NCI-H82 (cell line): ENCODE measurements around the gene TLE1.
"Not testable (repeated sequence)": the region's sequence is repeated elsewhere in the genome, so short reads cannot be mapped to it uniquely, and the experiment has no call there.

ENCODE experiments used
- DNase-seq: peaks from one replicate; lab custom pipeline; 2025; lab: John Stamatoyannopoulos, UW

Gene TLE1

DNA sequence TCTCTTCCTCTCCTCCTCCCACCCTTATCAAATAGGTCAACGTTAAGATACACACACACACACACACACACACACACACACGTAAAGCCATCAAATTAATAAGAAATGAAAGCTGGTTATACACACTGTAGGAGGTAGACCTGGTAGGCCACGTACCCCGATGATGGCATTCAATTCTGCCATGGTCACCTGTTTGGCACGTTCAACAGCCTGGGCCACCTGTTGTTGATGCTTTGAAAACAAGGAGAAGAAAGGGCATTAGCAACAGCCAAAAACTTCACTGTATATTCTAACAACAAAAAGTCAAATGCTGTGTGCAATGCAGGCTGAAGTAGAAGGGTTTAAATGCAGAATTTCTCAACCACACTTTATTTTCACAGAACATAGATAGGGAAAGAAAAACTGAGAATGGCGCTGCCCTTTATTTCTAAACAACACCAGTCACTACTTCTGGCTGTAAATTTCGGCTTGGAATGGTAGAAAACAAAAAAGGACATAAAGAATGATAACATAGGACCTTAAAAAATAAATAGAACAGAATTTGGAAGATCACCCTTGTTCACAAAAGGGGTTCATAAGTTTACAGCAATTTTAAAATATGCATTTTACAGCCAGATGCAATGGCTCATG lies 37.2 kb downstream of the TLE1 start:
- DNase-seq, result no peak

DNA sequence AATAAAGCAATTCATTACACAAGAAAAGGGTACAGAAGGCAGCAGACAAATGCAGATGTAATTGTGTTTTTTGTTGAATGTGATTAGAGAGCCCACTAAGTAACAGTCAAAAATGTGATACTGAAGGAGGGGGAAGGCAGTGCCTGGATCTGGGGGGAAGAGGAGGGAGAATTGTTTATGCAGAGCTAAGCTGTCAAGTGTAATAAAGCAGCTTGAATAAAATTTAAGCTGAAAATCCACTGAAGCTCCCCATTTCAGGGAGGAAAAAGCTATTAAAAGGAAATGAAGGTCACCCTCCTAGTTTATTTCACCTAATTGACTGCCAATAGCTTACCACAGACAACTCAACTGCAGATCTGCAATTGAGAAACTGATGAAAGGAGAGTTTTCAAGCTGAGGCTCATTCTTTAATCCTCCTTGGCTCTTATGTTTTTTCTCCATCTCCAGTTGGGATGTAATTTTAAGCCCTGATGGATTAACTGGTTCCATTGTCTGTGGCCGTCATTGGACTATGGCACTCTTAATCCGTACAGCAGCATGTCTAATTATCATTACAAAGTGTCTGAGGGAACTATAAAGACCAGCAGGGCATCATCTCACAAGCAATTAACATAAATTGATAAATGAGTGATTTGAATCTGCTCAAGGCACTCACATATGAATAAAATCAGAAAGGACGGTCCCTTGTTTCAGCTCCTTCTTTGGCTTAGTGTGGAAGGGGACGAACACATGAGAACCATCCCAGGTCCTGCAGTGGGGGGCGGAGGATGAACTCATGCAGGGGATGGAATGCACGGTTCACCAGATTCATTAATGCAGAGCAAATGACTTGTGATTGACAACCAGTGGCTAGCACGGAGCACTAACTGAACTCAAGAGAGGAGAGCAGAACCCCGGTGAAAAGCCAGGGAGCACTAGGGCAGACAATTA lies 38.5 kb downstream of the TLE1 start:
- DNase-seq, result peak; percentile 95

DNA sequence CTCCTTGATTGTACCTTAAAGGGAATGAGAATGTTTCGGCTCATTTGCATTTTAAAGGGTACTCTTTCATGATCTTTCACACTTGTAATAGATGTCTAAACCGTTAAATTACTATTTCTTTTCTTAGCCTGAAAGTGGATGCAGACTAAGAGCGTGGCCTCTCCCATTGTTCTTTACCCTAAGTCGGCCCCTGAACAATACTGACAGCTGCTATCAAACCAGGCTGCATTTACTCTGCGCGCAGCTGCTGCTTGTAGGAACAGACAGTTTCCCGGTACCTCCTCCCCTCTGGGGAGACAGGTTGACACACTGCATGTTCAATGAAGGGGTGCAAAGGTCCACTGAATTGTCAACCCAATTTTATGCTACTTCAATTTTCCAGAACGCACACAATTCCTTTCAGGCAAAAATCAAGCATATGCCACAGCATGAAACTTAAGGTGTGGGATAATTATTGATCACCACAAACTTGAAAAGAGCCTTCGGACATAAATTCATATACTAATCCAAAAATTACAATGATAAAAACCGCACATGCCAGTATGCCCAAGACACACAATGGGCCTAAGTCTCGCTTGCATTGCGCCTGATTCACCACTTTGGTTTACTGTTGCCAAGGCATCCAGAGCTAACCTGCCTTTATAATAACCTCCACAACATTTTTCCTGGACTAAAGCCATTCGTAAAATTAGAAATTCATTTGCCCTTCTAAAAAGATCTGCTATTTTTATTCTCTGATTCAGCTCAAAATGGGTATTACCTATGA lies 39.7 kb downstream of the TLE1 start:
- peak; percentile 87 for DNase-seq

DNA sequence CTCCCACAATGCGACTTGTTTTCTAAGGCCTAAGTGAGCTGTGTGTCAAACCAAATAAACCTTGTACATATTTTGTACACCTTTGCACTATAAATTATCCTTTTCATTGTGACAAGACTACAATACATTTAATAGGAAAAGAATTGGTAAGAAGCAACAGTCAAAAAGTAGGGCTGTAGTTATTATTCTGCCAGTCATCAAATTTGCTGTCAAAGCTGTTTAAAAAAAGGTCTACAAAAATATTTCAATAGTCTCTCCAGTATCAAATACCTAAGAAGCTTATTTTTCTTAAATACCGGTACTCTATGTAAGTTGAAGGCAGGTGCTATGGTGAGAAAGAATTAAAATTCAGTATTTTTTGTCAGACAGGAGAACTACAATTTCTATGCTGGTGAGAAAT lies 40.5 kb downstream of the TLE1 start:
- DNase-seq, result no peak

DNA sequence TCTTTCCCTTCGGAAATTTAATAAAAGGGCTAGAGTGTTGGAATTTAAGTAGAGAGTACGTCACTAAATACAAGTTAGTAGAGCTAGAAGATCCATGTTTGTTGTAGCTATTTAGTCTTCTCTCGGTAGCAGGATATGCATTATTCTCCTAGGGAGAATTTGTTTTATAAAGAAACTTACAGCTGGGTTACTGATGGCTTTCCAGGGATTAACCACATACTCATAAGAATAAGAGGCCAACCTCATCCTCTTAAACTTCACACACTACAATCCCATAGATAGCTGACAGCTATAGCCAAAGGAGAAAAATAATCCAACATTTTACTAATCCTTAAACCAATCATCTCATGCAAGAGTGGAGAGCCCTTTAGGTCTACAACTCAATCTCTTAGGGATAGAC lies 43.0 kb downstream of the TLE1 start:
- peak; percentile 85 for DNase-seq

DNA sequence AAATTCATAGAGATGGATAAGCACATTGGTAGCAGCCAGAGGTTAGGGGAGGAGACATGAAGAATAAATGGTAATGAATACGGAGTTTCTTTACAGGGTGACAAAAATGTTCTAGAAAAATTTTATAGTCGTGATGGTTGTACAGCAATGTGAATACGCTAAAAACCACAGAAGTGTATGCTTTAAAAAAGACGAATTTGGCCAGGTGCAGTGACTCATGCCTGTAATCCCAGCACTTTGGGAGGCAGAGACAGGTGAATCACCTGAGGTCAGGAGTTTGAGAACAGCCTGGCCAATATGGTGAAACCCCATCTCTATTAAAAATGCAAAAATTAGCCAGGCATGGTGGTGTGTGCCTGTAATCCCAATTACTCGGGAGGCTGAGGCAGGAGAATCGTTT lies 44.8 kb downstream of the TLE1 start:
- DNase-seq, result not testable (repeated sequence)

DNA sequence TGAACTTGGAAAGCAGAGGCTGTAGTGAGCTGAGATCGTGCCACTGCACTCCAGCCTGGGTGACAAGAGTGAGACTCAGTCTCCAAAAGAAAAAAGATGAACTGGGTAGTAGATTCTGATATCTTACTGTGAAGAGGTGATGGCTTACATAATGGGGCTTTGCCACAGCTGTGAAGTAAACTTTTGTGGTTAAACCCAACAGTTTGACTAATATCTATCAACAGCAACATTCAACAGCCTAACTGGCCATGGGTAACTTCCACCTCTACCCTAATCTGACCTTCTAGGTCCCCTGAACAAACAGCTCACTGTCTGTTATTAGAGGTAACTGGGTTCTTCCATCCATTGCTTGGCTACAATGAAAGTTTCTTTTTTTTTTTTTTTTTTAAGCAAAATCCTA lies 52.1 kb downstream of the TLE1 start:
- DNase-seq, result no peak

DNA sequence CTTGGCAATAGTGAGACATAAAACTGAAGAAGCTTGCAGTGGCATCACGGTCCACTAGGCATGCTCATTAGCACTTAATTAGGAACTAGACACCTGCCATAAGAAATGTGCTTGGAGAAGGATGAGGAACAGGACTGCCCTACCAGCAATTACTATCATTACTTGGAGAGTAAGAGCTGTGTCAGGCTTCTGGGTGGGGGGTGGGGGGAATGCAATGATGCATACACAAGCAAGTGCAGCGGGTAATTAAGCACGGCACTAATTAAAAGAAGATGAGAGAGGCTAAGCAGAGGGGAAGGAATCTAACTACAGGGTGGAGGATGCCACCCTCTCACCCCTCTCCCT lies 53.1 kb downstream of the TLE1 start:
- peak; percentile 45 for DNase-seq

DNA sequence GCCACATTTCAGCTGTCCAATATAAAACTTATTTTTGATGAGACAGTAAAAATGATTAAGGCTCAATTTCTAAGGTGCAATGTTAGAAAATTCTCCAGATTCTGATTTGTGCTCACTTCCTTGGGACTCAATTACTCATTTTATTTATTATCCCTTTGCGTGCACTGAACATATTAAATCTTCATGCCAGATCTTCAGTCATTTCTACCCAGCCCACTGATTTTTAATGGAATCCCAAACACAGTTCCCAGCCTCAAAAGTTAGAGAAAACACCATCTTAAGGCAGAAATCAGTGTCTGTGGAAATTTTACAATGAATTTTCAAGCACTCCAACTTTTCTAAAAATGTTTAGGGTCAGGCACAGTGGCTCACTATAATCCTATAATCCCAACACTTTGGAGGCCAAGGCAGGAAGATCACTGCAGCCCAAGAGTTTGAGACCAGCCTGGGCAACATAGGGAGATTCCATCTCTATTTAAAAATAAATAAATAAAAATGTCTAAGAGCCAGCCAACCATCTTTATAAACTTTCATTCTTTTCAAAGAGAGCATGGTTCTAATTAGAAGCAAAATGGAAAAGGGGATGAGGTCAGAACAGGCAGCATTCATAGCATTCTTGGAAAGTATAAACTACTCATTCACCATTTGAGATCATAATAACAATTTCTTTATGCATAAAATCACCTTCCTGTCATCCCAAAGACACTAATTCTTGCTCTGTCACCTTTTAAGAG lies 53.7 kb downstream of the TLE1 start:
- DNase-seq, result no peak

DNA sequence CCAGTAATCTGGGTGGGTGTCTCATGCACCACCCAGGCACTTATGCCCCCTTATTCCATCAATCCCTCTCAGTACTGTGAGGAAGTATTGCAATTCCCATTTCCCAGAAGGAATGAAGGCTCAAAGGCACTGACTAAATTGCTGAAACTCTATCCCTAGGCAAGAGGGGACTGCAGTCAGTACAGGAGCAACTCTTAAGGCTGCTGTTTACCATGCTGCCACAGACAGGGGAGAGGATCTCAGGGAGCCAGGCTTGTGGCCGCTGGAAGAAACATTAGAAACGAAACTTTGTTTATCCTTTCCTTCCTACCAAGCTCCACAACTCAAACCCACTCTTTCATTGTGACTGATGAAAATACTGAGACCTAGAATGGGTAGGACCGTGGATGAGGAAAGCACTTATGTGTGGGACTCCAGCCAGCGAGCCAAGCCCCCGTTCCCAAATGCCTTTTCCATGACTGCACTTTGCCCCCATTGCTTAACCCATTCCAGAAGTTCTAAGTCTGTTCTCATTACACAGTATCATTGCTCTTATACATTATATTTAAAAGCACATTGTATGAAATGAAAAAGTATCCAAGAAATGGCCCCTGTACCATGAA lies 54.3 kb downstream of the TLE1 start:
- DNase-seq, result no peak

DNA sequence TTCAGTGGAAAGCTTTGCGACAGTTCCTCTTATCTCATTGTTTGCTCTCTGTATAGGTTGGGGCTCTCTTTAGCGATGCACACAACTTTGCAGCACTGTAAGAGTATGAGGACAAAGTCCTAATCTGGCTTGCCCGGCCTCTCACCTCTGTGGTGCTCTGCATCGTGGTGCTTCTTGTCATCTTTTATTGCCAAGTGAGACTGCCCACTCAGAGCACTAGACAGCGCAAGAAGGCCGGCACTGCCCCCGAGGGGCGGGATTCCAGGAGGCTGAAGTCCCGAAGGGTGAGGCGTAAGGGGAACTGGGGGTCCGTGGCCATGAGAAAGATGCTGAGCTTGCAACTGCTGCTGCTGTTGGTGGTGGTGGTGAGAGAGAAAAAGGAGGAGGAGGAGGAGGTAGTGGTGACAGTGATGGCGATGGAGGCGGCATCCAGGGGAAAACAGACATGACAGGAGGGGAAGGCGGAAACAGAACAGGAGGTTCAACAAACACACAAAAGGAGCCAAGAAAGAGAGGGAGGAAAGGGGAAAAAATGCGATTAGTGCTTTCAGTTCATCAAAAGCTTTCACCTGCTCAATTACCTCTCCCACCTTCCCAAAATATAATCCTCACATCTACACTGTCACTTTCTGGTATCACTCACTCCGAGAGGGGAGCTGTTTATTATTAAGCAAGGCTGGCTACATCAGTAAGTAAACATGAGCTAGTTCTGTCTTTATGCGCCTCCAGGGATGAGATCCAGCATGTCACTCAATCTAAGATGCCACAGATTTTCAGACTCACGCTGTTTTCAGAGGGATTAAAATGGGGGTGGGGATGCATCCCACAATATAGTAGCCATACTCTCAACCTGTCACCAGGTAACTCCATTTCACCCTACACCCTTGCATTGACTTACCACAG lies 55.1 kb downstream of the TLE1 start:
- DNase-seq, result no peak

DNA sequence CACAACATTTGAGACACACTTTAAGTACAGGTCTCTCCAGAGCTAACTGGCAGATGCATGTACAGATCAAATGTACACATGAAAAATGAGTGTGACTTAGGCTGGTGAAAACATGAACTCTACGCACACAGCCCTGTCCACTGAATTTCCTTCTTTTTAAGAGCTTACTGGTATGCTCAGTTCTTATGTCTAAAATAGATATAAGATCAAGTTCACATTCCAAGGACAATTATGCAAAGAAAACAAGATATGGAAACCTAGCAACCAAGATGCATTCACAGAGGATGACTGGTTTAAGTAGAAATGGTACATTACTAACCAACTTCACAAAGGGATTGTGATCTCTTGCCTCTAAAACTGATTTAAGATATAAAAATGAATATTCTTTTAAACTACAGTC lies 56.7 kb downstream of the TLE1 start:
- DNase-seq, result no peak

DNA sequence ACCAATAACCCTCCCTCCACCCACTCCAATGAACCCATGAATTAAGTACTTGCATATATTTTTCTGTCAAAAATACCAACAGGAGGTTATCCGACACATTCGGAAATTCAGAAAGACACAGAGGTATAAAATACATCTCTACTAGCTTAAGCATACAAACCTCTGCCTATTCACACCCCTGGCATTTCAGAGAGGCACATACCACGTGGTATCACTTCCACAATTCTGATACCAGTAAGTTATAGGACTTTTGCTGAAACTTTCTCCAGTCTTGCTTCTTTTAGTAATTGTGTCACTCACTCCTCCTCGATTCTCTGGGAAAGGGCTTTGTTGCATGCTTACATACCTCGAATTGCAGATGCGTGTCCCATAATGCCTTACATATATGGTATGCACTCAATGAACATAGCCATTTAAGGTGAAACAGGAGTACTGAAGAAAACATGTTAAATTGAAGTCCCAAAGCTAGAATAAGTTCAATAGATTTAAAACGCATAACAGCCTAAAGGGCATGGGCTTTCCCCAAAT lies 58.1 kb downstream of the TLE1 start:
- no peak for DNase-seq

DNA sequence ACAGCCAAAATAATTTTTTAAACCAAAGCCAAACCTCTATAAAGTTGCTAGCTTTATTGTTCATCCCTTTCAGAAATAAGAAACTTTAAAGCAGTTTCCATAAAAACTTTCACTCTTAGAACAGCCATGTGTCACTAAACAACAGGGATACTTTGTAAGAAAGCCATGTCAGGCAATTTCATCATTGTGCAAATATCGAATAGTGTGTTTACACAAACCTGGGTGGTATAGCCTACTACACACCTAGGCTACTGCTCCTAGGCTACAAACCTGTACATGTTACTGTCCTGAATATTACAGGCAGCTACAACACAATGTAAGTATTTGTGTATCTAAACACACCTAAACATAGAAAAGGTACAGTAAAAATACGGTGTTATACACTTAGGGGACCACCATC lies 59.9 kb downstream of the TLE1 start:
- DNase-seq, result no peak

DNA sequence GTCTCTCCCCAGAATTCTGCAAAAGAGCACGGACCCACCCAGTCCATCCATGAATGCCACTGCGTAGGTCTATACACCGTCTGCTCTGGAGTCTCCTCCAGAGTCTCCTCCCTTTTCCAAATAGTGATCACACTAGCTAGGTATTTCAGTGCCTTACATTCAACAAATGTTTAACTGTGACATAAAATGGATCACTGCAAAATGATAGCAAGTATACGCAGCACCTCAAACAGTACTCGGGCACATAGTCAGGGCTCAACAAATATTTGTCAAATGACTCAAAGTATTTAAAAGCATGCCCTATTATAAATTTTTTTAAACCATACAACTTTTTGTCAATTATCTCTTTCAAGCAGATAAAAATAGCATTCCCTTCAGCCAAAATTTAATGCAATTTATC lies 60.5 kb downstream of the TLE1 start:
- no peak for DNase-seq

DNA sequence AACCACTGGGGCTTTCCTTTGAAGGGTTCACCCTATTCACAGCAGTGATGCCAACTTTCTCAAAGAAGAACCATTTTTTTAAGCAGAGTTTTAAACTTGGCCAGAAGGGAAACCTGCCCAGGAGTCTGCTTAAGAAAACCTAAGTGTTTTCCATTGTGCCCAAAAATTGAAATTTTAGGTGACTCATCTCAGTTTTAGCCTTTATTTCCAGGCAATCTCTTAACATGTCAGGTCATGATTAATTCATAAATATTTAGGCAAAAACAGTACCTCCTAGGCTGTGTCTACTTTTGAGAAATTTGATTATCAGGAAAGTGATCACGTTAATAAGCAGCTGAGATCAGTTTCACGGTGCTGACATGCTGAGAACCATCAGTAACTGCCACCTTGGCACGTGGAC lies 61.9 kb downstream of the TLE1 start:
- no peak for DNase-seq

DNA sequence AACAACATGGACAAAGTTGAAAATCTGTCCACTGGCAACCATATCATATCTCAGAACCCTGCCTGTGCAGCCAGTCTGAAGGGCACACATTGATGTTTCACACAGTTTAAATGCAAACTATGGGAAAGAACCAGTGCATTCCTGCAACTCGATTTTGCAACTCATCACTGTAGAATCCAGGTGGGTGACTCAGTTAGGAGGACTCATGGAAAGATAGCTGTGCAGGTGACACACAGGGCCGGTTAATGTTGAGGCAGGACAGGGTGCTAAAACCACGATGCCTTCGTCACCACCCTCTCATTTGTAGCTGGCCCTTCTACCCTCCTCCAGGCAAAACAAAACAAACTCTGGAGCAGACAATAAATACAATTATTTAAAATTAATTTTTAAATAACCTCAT lies 62.8 kb downstream of the TLE1 start:
- no peak for DNase-seq

DNA sequence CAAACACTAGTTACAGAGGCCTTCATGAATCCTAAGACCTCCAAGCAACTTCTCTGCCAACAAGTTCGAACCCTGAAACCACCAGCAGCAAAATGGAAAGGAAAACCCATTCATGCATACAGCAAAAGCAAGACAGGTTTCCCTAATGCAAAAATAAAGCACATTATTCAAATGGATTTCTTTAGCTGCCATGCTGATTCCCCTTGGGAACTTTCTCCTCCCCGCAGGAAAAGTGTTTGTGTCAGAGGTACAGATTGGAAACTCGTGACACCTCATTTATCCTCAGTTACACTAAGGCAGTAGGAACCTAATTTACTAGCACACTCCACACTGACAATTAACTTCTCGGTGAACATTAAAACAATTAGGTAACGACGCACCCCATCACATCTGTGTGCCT lies 63.4 kb downstream of the TLE1 start:
- no peak for DNase-seq

DNA sequence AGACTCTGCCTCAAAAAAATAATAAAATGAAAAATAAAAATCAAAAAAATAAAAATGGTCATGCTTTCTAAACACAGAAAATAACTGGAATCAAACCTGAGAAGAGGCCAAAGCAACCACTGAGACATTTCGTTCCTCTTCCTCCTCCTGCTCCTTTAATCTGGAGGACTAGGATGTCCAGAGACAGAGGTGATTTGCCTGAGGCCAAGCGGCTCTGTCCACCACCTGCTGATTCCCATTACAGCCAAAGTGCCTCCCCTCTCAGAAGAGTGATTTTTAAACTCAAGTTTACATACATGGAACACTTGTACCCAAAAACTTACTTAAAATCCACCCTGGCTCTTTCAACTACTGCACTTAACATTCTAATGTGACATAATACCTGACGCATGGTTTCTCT lies 65.6 kb downstream of the TLE1 start:
- DNase-seq, result no peak

DNA sequence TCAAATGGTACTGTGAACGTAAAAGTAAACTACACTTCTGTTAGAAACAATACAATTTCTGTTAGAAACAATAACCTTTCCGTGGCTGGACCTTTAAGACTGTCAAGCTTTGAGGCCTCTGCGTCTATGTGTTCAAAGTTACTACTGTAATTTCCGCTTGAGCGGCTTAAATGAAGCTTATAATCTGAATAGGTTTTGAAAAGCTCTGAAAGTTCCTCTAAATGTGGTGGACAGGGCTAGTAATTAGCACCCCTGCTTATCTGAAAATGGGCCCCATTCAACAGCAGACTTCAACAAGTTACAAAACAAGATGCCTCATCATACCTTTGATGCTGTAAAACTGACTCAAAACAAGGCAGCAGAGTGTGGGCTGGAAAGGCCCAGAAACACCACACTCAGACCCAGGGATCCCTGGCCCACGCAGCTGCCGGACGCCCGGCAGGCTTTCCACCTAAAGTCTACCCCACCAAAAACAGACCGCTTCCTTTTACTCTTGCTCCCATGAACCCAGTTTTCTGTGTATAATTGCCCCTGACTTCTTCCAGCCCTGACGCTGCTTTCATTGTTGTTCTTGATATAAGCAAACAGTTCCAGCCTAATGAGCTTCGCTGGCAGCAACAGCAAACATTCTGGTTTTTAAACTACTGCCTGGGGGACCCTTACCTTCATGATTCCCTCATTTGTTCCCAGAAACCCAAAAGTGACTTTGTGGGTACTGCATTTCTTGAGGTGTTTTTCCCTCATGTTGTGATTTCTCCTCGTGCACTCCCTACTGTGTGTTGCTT lies 66.7 kb downstream of the TLE1 start:
- no peak for DNase-seq
